K562 (cell line): ENCODE measurements around the gene SYCN.

Experiments used
- ATF3 ChIP-seq, 2 experiments: fragments of 450-650 bp in 1 of 2; sonication (generic) in 1 of 2; formaldehyde crosslinking in 1 of 2; IDR thresholded peaks in 1 of 2; conservative IDR thresholded peaks in 1 of 2; 2 replicates each; pipeline versions ENCODE4 v1.6.1 to v1.8.1; 2016 to 2023; ENCODE audit warnings: mild to moderate bottlenecking in 2 of 2, moderate library complexity in 2 of 2, inconsistent platforms in 1 of 2, missing genetic modification reagents in 1 of 2
- BACH1 ChIP-seq: fragments of 200-800 bp; sonication (Bioruptor generic); IDR thresholded peaks from 2 replicates; pipeline ENCODE4 v1.6.1; 2016; ENCODE audit warnings: missing genetic modification characterization, missing compliant biosample characterization
- PHF20 ChIP-seq: fragments of 450-650 bp; IDR thresholded peaks from 2 replicates; pipeline ENCODE4 v1.6.1; 2018; ENCODE audit not compliant: partially characterized antibody
- RAD21 ChIP-seq, 2 experiments: fragments of 250-450 bp in 1 of 2; fragments of 450-650 bp in 1 of 2; sonication (Bioruptor Pico) in 1 of 2; formaldehyde crosslinking in 1 of 2; IDR thresholded peaks in 1 of 2; conservative IDR thresholded peaks in 1 of 2; 2 replicates each; pipeline versions ENCODE4 v1.4.0 to v1.8.0; 2020 to 2022; ENCODE audit warnings: mild to moderate bottlenecking in 2 of 2, moderate library complexity in 1 of 2
- RUNX1 ChIP-seq: sonication (generic); IDR thresholded peaks from 2 replicates; pipeline ENCODE4 v1.6.1; 2016; ENCODE audit warnings: antibody characterized with exemption, low read depth
- THRA ChIP-seq: fragments of 450-650 bp; IDR thresholded peaks from 2 replicates; pipeline ENCODE4 v1.6.1; 2017; ENCODE audit warnings: mild to moderate bottlenecking, moderate library complexity
- ZNF316 ChIP-seq: fragments of 450-650 bp; IDR thresholded peaks from 2 replicates; pipeline ENCODE4 v1.6.1; 2016
- ZNF445 ChIP-seq: fragments of 250-450 bp; sonication (Bioruptor Pico); IDR thresholded peaks from 2 replicates; pipeline ENCODE4 v1.4.0; 2020; ENCODE audit warnings: low read depth, mild to moderate bottlenecking, moderate library complexity
- ZNF740 ChIP-seq, 3 experiments: fragments of 200-800 bp in 1 of 3; sonication (Bioruptor generic) in 1 of 3; sonication (generic) in 1 of 3; formaldehyde crosslinking in 1 of 3; IDR thresholded peaks; 2 replicates each; pipeline versions ENCODE4 v1.6.1 to v1.8.0; 2016 to 2022; ENCODE audit warnings: mild to moderate bottlenecking in 2 of 3, missing compliant biosample characterization in 2 of 3, missing genetic modification characterization in 2 of 3, missing genetic modification reagents in 1 of 3
- TF ChIP-seq, protein P1 (sequence below): sonication (generic); formaldehyde crosslinking; IDR thresholded peaks from 2 replicates; pipeline ENCODE4 v1.8.1; 2023; ENCODE audit warnings: mild to moderate bottlenecking, missing genetic modification reagents, moderate library complexity
- TF ChIP-seq, protein P2 (sequence below): sonication (generic); formaldehyde crosslinking; IDR thresholded peaks from 2 replicates; pipeline ENCODE4 v1.8.0; 2022; ENCODE audit warnings: mild to moderate bottlenecking, missing genetic modification reagents
- TF ChIP-seq, protein P3 (sequence below): fragments of 450-650 bp; formaldehyde crosslinking; IDR thresholded peaks from 2 replicates; pipeline ENCODE4 v1.4.0; 2020; ENCODE audit warnings: mild to moderate bottlenecking, moderate library complexity

GRCh38 chr19:39157275-39157996 is 46.6 kb downstream of the SYCN start:
- TF ChIP-seq THRA, result no peak
- no peak for TF ChIP-seq PHF20
- no peak for TF ChIP-seq ZNF445 (CRISPR knock-in tag)
- TF ChIP-seq ZNF740 (CRISPR knock-in tag; IDR thresholded peaks at IDR 0.05), result no peak
- TF ChIP-seq ZNF740 (tag; IDR thresholded peaks at IDR 0.05), result no peak
- no peak for TF ChIP-seq RUNX1
- no peak for TF ChIP-seq ZNF316
- no peak for TF ChIP-seq BACH1
- TF ChIP-seq, protein P1, sequence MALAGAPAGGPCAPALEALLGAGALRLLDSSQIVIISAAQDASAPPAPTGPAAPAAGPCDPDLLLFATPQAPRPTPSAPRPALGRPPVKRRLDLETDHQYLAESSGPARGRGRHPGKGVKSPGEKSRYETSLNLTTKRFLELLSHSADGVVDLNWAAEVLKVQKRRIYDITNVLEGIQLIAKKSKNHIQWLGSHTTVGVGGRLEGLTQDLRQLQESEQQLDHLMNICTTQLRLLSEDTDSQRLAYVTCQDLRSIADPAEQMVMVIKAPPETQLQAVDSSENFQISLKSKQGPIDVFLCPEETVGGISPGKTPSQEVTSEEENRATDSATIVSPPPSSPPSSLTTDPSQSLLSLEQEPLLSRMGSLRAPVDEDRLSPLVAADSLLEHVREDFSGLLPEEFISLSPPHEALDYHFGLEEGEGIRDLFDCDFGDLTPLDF, result no peak
- TF ChIP-seq, protein P2, sequence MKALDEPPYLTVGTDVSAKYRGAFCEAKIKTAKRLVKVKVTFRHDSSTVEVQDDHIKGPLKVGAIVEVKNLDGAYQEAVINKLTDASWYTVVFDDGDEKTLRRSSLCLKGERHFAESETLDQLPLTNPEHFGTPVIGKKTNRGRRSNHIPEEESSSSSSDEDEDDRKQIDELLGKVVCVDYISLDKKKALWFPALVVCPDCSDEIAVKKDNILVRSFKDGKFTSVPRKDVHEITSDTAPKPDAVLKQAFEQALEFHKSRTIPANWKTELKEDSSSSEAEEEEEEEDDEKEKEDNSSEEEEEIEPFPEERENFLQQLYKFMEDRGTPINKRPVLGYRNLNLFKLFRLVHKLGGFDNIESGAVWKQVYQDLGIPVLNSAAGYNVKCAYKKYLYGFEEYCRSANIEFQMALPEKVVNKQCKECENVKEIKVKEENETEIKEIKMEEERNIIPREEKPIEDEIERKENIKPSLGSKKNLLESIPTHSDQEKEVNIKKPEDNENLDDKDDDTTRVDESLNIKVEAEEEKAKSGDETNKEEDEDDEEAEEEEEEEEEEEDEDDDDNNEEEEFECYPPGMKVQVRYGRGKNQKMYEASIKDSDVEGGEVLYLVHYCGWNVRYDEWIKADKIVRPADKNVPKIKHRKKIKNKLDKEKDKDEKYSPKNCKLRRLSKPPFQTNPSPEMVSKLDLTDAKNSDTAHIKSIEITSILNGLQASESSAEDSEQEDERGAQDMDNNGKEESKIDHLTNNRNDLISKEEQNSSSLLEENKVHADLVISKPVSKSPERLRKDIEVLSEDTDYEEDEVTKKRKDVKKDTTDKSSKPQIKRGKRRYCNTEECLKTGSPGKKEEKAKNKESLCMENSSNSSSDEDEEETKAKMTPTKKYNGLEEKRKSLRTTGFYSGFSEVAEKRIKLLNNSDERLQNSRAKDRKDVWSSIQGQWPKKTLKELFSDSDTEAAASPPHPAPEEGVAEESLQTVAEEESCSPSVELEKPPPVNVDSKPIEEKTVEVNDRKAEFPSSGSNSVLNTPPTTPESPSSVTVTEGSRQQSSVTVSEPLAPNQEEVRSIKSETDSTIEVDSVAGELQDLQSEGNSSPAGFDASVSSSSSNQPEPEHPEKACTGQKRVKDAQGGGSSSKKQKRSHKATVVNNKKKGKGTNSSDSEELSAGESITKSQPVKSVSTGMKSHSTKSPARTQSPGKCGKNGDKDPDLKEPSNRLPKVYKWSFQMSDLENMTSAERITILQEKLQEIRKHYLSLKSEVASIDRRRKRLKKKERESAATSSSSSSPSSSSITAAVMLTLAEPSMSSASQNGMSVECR (CRISPR knock-in tag), result no peak
- TF ChIP-seq, protein P3, sequence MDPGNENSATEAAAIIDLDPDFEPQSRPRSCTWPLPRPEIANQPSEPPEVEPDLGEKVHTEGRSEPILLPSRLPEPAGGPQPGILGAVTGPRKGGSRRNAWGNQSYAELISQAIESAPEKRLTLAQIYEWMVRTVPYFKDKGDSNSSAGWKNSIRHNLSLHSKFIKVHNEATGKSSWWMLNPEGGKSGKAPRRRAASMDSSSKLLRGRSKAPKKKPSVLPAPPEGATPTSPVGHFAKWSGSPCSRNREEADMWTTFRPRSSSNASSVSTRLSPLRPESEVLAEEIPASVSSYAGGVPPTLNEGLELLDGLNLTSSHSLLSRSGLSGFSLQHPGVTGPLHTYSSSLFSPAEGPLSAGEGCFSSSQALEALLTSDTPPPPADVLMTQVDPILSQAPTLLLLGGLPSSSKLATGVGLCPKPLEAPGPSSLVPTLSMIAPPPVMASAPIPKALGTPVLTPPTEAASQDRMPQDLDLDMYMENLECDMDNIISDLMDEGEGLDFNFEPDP, result no peak
- TF ChIP-seq ATF3 (IDR thresholded peaks at IDR 0.05), result no peak
- TF ChIP-seq ATF3 (CRISPR knock-in tag; conservative IDR thresholded peaks at IDR 0.05), result no peak
- TF ChIP-seq RAD21 (CRISPR knock-in tag; conservative IDR thresholded peaks at IDR 0.05 in 1 of 2, IDR thresholded peaks at IDR 0.05 in 1 of 2), result no peak
